BE2C (cell line): ENCODE measurements around the gene PNLIPRP1.

Experiments
- DNase-seq: peaks from one replicate; pipeline ENCODE4 v3.0.0-alpha.2; 2020
- H3K27me3 ChIP-seq: fragments of 250-450 bp; sonication (Bioruptor Pico); 2 replicates; pipeline ENCODE4 v1.5.1; 2020; ENCODE audit warnings: mild to moderate bottlenecking
- H3K36me3 ChIP-seq: fragments of 250-450 bp; sonication (Bioruptor Pico); 2 replicates; pipeline ENCODE4 v1.5.1; 2020; ENCODE audit warnings: mild to moderate bottlenecking
- H3K4me1 ChIP-seq: fragments of 250-450 bp; sonication (Bioruptor Pico); 2 replicates; pipeline ENCODE4 v1.5.1; 2020
- H3K4me3 ChIP-seq: 2 replicates; pipeline ENCODE4 v1.5.1; 2011; ENCODE audit warnings: low read depth, low read length
- H3K9me3 ChIP-seq: fragments of 250-450 bp; sonication (Bioruptor Pico); 2 replicates; pipeline ENCODE4 v1.5.1; 2020
- CTCF ChIP-seq: IDR thresholded peaks from 2 replicates; pipeline ENCODE4 v1.5.1; 2012; ENCODE audit warnings: mild to moderate bottlenecking, low read depth, low read length

The PNLIPRP1 gene

GRCh38 chr10:116594525-116595035 lies 3.8 kb downstream of the PNLIPRP1 start:
- Histone ChIP-seq H3K36me3 (no peaks in the 10 kb centered on the region), H3K4me1 (no peaks in the 10 kb centered on the region), H3K27me3 (no peaks in the 10 kb centered on the region), H3K9me3 (no peaks in the 10 kb centered on the region), H3K4me3 (no peak overlapping the region)
- DNase-seq: no peak
- no peak for TF ChIP-seq CTCF

- H3K9me3 ChIP-seq: no peaks in the 10 kb centered on the region
- TF ChIP-seq CTCF: no peak
- H3K27me3 ChIP-seq: no peaks in the 10 kb centered on the region
- H3K4me3 ChIP-seq: no peak overlapping the region
- H3K4me1 ChIP-seq: no peaks in the 10 kb centered on the region
- DNase-seq: no peak
- H3K36me3 ChIP-seq: no peaks in the 10 kb centered on the region
These were observed 5.3 kb downstream of the PNLIPRP1 start for GRCh38 chr10:116596062-116596461.

GRCh38 chr10:116597543-116597942 lies 6.8 kb downstream of the PNLIPRP1 start:
- no peaks in the 10 kb centered on the region for H3K27me3 ChIP-seq
- no peaks in the 10 kb centered on the region for H3K36me3 ChIP-seq
- DNase-seq: no peak
- TF ChIP-seq CTCF: no peak
- no peaks in the 10 kb centered on the region for H3K9me3 ChIP-seq
- no peak overlapping the region for H3K4me3 ChIP-seq
- H3K4me1 ChIP-seq: no peaks in the 10 kb centered on the region

GRCh38 chr10:116598329-116598728 lies 7.6 kb downstream of the PNLIPRP1 start:
- DNase-seq: no peak
- Histone ChIP-seq H3K27me3 (no peaks in the 10 kb centered on the region), H3K36me3 (no peaks in the 10 kb centered on the region), H3K4me1 (no peaks in the 10 kb centered on the region), H3K4me3 (no peak overlapping the region), H3K9me3 (no peaks in the 10 kb centered on the region)
- no peak for TF ChIP-seq CTCF

- Histone ChIP-seq H3K4me1 (no peaks in the 10 kb centered on the region), H3K27me3 (no peaks in the 10 kb centered on the region), H3K9me3 (no peaks in the 10 kb centered on the region), H3K36me3 (no peaks in the 10 kb centered on the region), H3K4me3 (no peak overlapping the region)
- TF ChIP-seq CTCF: no peak
- no peak for DNase-seq
These were observed 9.2 kb downstream of the PNLIPRP1 start for GRCh38 chr10:116599991-116600390.

GRCh38 chr10:116602648-116603400 lies 12.1 kb downstream of the PNLIPRP1 start:
- Histone ChIP-seq H3K4me1 (no peaks in the 10 kb centered on the region), H3K36me3 (no peaks in the 10 kb centered on the region), H3K27me3 (no peaks in the 10 kb centered on the region), H3K9me3 (no peaks in the 10 kb centered on the region), H3K4me3 (no peak overlapping the region)
- TF ChIP-seq CTCF: no peak
- no peak for DNase-seq
